Activated T-cell treated with anti-CD3 and anti-CD28 coated beads, Interleukin-2, amount 50 U/mL, for 24 hours (primary cell): ENCODE results near the gene PPP1R2.

Source experiments
- DNase-seq: peaks from one replicate; pipeline ENCODE4 v3.0.0-alpha.2; 2020
- H3K27ac Mint-ChIP-seq: 2 replicates; pipeline ENCODE4 v1.8.0; 2020; ENCODE audit warnings: mild to moderate bottlenecking, mixed read lengths
- H3K27me3 Mint-ChIP-seq: 2 replicates; pipeline ENCODE4 v1.8.0; 2020; ENCODE audit warnings: mixed read lengths
- H3K36me3 Mint-ChIP-seq: 2 replicates; pipeline ENCODE4 v1.8.0; 2020; ENCODE audit warnings: low read depth, mixed read lengths
- H3K4me1 Mint-ChIP-seq: 2 replicates; pipeline ENCODE4 v1.8.0; 2020; ENCODE audit warnings: low read depth, mixed read lengths
- H3K4me3 Mint-ChIP-seq: 2 replicates; pipeline ENCODE4 v1.8.0; 2020; ENCODE audit warnings: mild to moderate bottlenecking, moderate library complexity, mixed read lengths
- H3K9me3 Mint-ChIP-seq: 2 replicates; pipeline ENCODE4 v1.8.0; 2020; ENCODE audit warnings: mixed read lengths

Gene PPP1R2

GRCh38 chr3:195553268-195553667, 10.1 kb upstream of the PPP1R2 start:
- DNase-seq: no peak
- H3K4me3 Mint-ChIP-seq: no peak overlapping the region
- no peaks in the 10 kb centered on the region for H3K36me3 Mint-ChIP-seq
- peak overlapping the region; percentile 80 for H3K27ac Mint-ChIP-seq
- H3K9me3 Mint-ChIP-seq: no peaks in the 10 kb centered on the region
- H3K4me1 Mint-ChIP-seq: peaks cover 71% of the 10 kb centered on the region
- no peaks in the 10 kb centered on the region for H3K27me3 Mint-ChIP-seq

GRCh38 chr3:195551381-195551978, 8.4 kb upstream of the PPP1R2 start:
- H3K9me3 Mint-ChIP-seq: no peaks in the 10 kb centered on the region
- no peak overlapping the region for H3K4me3 Mint-ChIP-seq
- peak overlapping the region; percentile 83 for H3K27ac Mint-ChIP-seq
- H3K36me3 Mint-ChIP-seq: no peaks in the 10 kb centered on the region
- DNase-seq: no peak
- peaks cover 85% of the 10 kb centered on the region for H3K4me1 Mint-ChIP-seq
- H3K27me3 Mint-ChIP-seq: no peaks in the 10 kb centered on the region

- H3K27ac Mint-ChIP-seq: peak overlapping the region; percentile 89
- peaks cover 87% of the 10 kb centered on the region for H3K4me1 Mint-ChIP-seq
- no peaks in the 10 kb centered on the region for H3K36me3 Mint-ChIP-seq
- H3K27me3 Mint-ChIP-seq: no peaks in the 10 kb centered on the region
- no peaks in the 10 kb centered on the region for H3K9me3 Mint-ChIP-seq
- no peak for DNase-seq
- H3K4me3 Mint-ChIP-seq: peak overlapping the region; percentile 62
Observed at GRCh38 chr3:195550723-195551122, 7.6 kb upstream of the PPP1R2 start.

- Mint-ChIP-seq H3K27ac (peak overlapping the region; percentile 85), H3K27me3 (no peaks in the 10 kb centered on the region), H3K9me3 (no peaks in the 10 kb centered on the region), H3K4me3 (peak overlapping the region; percentile 62), H3K4me1 (peaks cover 86% of the 10 kb centered on the region), H3K36me3 (no peaks in the 10 kb centered on the region)
- peak; percentile 76 for DNase-seq
Observed at GRCh38 chr3:195549931-195550519, 6.9 kb upstream of the PPP1R2 start.

- H3K27ac Mint-ChIP-seq: peak overlapping the region; percentile 34
- H3K27me3 Mint-ChIP-seq: no peaks in the 10 kb centered on the region
- H3K9me3 Mint-ChIP-seq: no peaks in the 10 kb centered on the region
- H3K4me3 Mint-ChIP-seq: no peak overlapping the region
- no peak for DNase-seq
- H3K36me3 Mint-ChIP-seq: no peaks in the 10 kb centered on the region
- peaks cover 90% of the 10 kb centered on the region for H3K4me1 Mint-ChIP-seq
Observed at GRCh38 chr3:195548987-195549386, 5.9 kb upstream of the PPP1R2 start.

GRCh38 chr3:195548501-195548900, 5.4 kb upstream of the PPP1R2 start:
- Mint-ChIP-seq H3K27me3 (no peaks in the 10 kb centered on the region), H3K9me3 (no peaks in the 10 kb centered on the region), H3K36me3 (peaks cover 1% of the 10 kb centered on the region), H3K27ac (peak overlapping the region; percentile 34), H3K4me1 (peaks cover 93% of the 10 kb centered on the region), H3K4me3 (no peak overlapping the region)
- no peak for DNase-seq

- peaks cover 90% of the 10 kb centered on the region for H3K4me1 Mint-ChIP-seq
- H3K27ac Mint-ChIP-seq: peak overlapping the region; percentile 22
- peaks cover 2% of the 10 kb centered on the region for H3K36me3 Mint-ChIP-seq
- DNase-seq: no peak
- H3K9me3 Mint-ChIP-seq: no peaks in the 10 kb centered on the region
- H3K4me3 Mint-ChIP-seq: no peak overlapping the region
- no peaks in the 10 kb centered on the region for H3K27me3 Mint-ChIP-seq
Observed at GRCh38 chr3:195548006-195548405, 4.9 kb upstream of the PPP1R2 start.

- DNase-seq: no peak
- H3K36me3 Mint-ChIP-seq: peaks cover 18% of the 10 kb centered on the region
- peak overlapping the region; percentile 92 for H3K27ac Mint-ChIP-seq
- H3K4me1 Mint-ChIP-seq: peaks cover 72% of the 10 kb centered on the region
- H3K27me3 Mint-ChIP-seq: no peaks in the 10 kb centered on the region
- H3K9me3 Mint-ChIP-seq: no peaks in the 10 kb centered on the region
- peak overlapping the region; percentile 48 for H3K4me3 Mint-ChIP-seq
Observed at GRCh38 chr3:195546130-195546560, 3.0 kb upstream of the PPP1R2 start.

- Mint-ChIP-seq H3K9me3 (no peaks in the 10 kb centered on the region), H3K4me3 (peak overlapping the region; percentile 90), H3K27me3 (no peaks in the 10 kb centered on the region), H3K27ac (peak overlapping the region; percentile 93), H3K4me1 (peaks cover 71% of the 10 kb centered on the region), H3K36me3 (peaks cover 31% of the 10 kb centered on the region)
- DNase-seq: no peak
Observed at GRCh38 chr3:195544634-195545033, 1.5 kb upstream of the PPP1R2 start.

GRCh38 chr3:195544230-195544536, 1.1 kb upstream of the PPP1R2 start:
- peaks cover 35% of the 10 kb centered on the region for H3K36me3 Mint-ChIP-seq
- no peaks in the 10 kb centered on the region for H3K9me3 Mint-ChIP-seq
- no peak for DNase-seq
- H3K4me1 Mint-ChIP-seq: peaks cover 74% of the 10 kb centered on the region
- H3K27ac Mint-ChIP-seq: peak overlapping the region; percentile 93
- H3K27me3 Mint-ChIP-seq: no peaks in the 10 kb centered on the region
- H3K4me3 Mint-ChIP-seq: peak overlapping the region; percentile 90

GRCh38 chr3:195543500-195544229, 540 bp upstream of the PPP1R2 start:
- Mint-ChIP-seq H3K9me3 (no peaks in the 10 kb centered on the region), H3K4me1 (peaks cover 75% of the 10 kb centered on the region), H3K27ac (peak overlapping the region; percentile 93), H3K27me3 (no peaks in the 10 kb centered on the region), H3K36me3 (peaks cover 38% of the 10 kb centered on the region), H3K4me3 (peak overlapping the region; percentile 90)
- no peak for DNase-seq

GRCh38 chr3:195542316-195542697, 818 bp downstream of the PPP1R2 start:
- peak overlapping the region; percentile 90 for H3K4me3 Mint-ChIP-seq
- peak overlapping the region; percentile 92 for H3K27ac Mint-ChIP-seq
- no peaks in the 10 kb centered on the region for H3K9me3 Mint-ChIP-seq
- DNase-seq: no peak
- H3K36me3 Mint-ChIP-seq: peaks cover 45% of the 10 kb centered on the region
- H3K27me3 Mint-ChIP-seq: no peaks in the 10 kb centered on the region
- H3K4me1 Mint-ChIP-seq: peaks cover 76% of the 10 kb centered on the region

GRCh38 chr3:195540511-195540910, 2.6 kb downstream of the PPP1R2 start:
- peak overlapping the region; percentile 92 for H3K27ac Mint-ChIP-seq

GRCh38 chr3:195540027-195540426, 3.1 kb downstream of the PPP1R2 start:
- DNase-seq: no peak
- Mint-ChIP-seq H3K27ac (peak overlapping the region; percentile 92), H3K9me3 (no peaks in the 10 kb centered on the region), H3K4me1 (peaks cover 74% of the 10 kb centered on the region), H3K27me3 (no peaks in the 10 kb centered on the region), H3K4me3 (peak overlapping the region; percentile 90), H3K36me3 (peaks cover 55% of the 10 kb centered on the region)

More at GRCh38 chr3:195540511-195540910, 2.6 kb downstream of the PPP1R2 start:
- no peaks in the 10 kb centered on the region for H3K9me3 Mint-ChIP-seq
- H3K36me3 Mint-ChIP-seq: peaks cover 50% of the 10 kb centered on the region
- H3K4me1 Mint-ChIP-seq: peaks cover 73% of the 10 kb centered on the region
- H3K27me3 Mint-ChIP-seq: no peaks in the 10 kb centered on the region
- no peak for DNase-seq
- H3K4me3 Mint-ChIP-seq: peak overlapping the region; percentile 90

GRCh38 chr3:195539479-195539878, 3.6 kb downstream of the PPP1R2 start:
- H3K27me3 Mint-ChIP-seq: no peaks in the 10 kb centered on the region
- peaks cover 74% of the 10 kb centered on the region for H3K4me1 Mint-ChIP-seq
- peak overlapping the region; percentile 92 for H3K27ac Mint-ChIP-seq
- peak overlapping the region; percentile 90 for H3K4me3 Mint-ChIP-seq
- peaks cover 2% of the 10 kb centered on the region for H3K9me3 Mint-ChIP-seq
- DNase-seq: no peak
- peaks cover 60% of the 10 kb centered on the region for H3K36me3 Mint-ChIP-seq
